GM21360 (cell line): ENCODE data around the gene RBKS.

Experiments used
- ATAC-seq: cut with Tn5 transposase; IDR thresholded peaks from one replicate; pipeline ENCODE4 v1.9.1; 2021; ENCODE audit warnings: mild to moderate bottlenecking, moderate library complexity; ENCODE audit not compliant: unreplicated experiment

RBKS gene

GRCh38 chr2:27838502-27838901 lies 51.7 kb downstream of the RBKS start:
- ATAC-seq = no peak

- ATAC-seq = no peak
Observed at GRCh38 chr2:27833931-27834330, 56.3 kb downstream of the RBKS start.

- ATAC-seq = no peak
Observed at GRCh38 chr2:27832396-27832795, 57.8 kb downstream of the RBKS start.

GRCh38 chr2:27831279-27832050 lies 58.7 kb downstream of the RBKS start:
- ATAC-seq = no peak

- no peak for ATAC-seq
Observed at GRCh38 chr2:27830656-27831055, 59.5 kb downstream of the RBKS start.

- no peak for ATAC-seq
Observed at GRCh38 chr2:27829791-27830190, 60.4 kb downstream of the RBKS start.

GRCh38 chr2:27828305-27828704 lies 61.9 kb downstream of the RBKS start:
- no peak for ATAC-seq

GRCh38 chr2:27824401-27824800 lies 65.8 kb downstream of the RBKS start:
- ATAC-seq = no peak

- no peak for ATAC-seq
Observed at GRCh38 chr2:27823569-27823968, 66.6 kb downstream of the RBKS start.

- ATAC-seq = no peak
Observed at GRCh38 chr2:27823135-27823534, 67.1 kb downstream of the RBKS start.

GRCh38 chr2:27822049-27822448 lies 68.1 kb downstream of the RBKS start:
- ATAC-seq = no peak

- no peak for ATAC-seq
Observed at GRCh38 chr2:27815860-27816438, 74.2 kb downstream of the RBKS start.

GRCh38 chr2:27814758-27815157 lies 75.4 kb downstream of the RBKS start:
- ATAC-seq = no peak

- no peak for ATAC-seq
Observed at GRCh38 chr2:27811768-27812167, 78.4 kb downstream of the RBKS start.

GRCh38 chr2:27810455-27810854 lies 79.7 kb downstream of the RBKS start:
- ATAC-seq = no peak

- ATAC-seq = no peak
Observed at GRCh38 chr2:27809761-27810241, 80.4 kb downstream of the RBKS start.

- ATAC-seq = no peak
Observed at GRCh38 chr2:27808984-27809383, 81.2 kb downstream of the RBKS start.

- ATAC-seq = no peak
Observed at GRCh38 chr2:27808418-27808817, 81.8 kb downstream of the RBKS start.

- no peak for ATAC-seq
Observed at GRCh38 chr2:27807476-27807875, 82.7 kb downstream of the RBKS start.

- ATAC-seq = no peak
Observed at GRCh38 chr2:27806311-27807059, 83.7 kb downstream of the RBKS start.

GRCh38 chr2:27805180-27805579 lies 85.0 kb downstream of the RBKS start:
- no peak for ATAC-seq

- no peak for ATAC-seq
Observed at GRCh38 chr2:27804146-27804545, 86.0 kb downstream of the RBKS start.
